Aorta (tissue), 5 donors: Measurements from ENCODE around the gene MBIP. TPM values are rescaled to one million over a fixed set of nuclear protein-coding genes. Genes with fewer than 3 reads are reported as not detected.

Experiments
- ATAC-seq: fragments of 200-7000 bp; cut with Tn5 transposase; one replicate; pipeline ENCODE4 v1.9.1; 2022; ENCODE audit warnings: moderate library complexity; ENCODE audit not compliant: low FRiP score
- DNase-seq, 2 donors: peaks; one replicate each; pipeline ENCODE4 v3.0.0-alpha.2; 2020
- H3K27ac ChIP-seq, 2 donors: one replicate each; pipeline ENCODE4 v1.5.1; 2013; ENCODE audit warnings: low read length in 2 of 2, mild to moderate bottlenecking in 2 of 2, moderate library complexity in 2 of 2, control low read depth in 1 of 2, inconsistent platforms in 1 of 2, low read depth in 1 of 2
- H3K27me3 ChIP-seq, 2 donors: one replicate each; pipeline ENCODE4 v1.6.1; 2013; ENCODE audit warnings: control low read depth in 1 of 2, low read length in 1 of 2, mild to moderate bottlenecking in 1 of 2, moderate library complexity in 1 of 2; ENCODE audit not compliant: insufficient read depth in 2 of 2, control insufficient read depth in 1 of 2
- H3K36me3 ChIP-seq, 2 donors: one replicate each; pipeline ENCODE4 v1.6.1; 2013; ENCODE audit warnings: control low read depth in 1 of 2, low read length in 1 of 2, mild to moderate bottlenecking in 1 of 2; ENCODE audit not compliant: insufficient read depth in 2 of 2, control insufficient read depth in 1 of 2
- H3K4me1 ChIP-seq, 2 donors: one replicate each; pipeline ENCODE4 v1.6.1; 2013; ENCODE audit warnings: low read length in 2 of 2, control low read depth in 1 of 2, mild to moderate bottlenecking in 1 of 2, moderate library complexity in 1 of 2; ENCODE audit not compliant: insufficient read depth in 2 of 2, control insufficient read depth in 1 of 2
- H3K4me3 ChIP-seq, 2 donors: one replicate each; pipeline ENCODE4 v1.5.1; 2013; ENCODE audit warnings: low read length in 2 of 2, control low read depth in 1 of 2, mild to moderate bottlenecking in 1 of 2
- H3K9me3 ChIP-seq: one replicate; pipeline ENCODE4 v1.6.1; 2013; ENCODE audit warnings: mild to moderate bottlenecking, low read length; ENCODE audit not compliant: control insufficient read depth
- whole genome bisulfite sequencing, 2 donors: extraction: QIAGEN DNeasy Blood & Tissue Kit; methylation state at CpG; one replicate each; pipeline ENCODE4 v1.1.7; 2013; 5-methylcytosine and 5-hydroxymethylcytosine counted together
- intact Hi-C, 2 donors: fragments of 100-400 bp; cut with DNase I; formaldehyde crosslinking; loops; one replicate each; pipeline versions ENCODE4 v1.14.2 to v1.15.0; 2022
- polyA plus RNA-seq, 2 donors: library from polyadenylated mRNA; stranded (reverse); fragments of 200-250 nt; gene quantifications; one replicate each; pipeline ENCODE4 v1.2.3, GENCODE V29; 2013
- total RNA-seq, 2 donors: library from RNA; stranded (reverse); fragmentation: NEBNext Ultra II Directional; extraction: Animal tissue kit (Norgen Biotek cat#: 25700); gene quantifications; one replicate each; pipeline ENCODE4 v1.2.1, GENCODE V29; 2021
- donor health status: healthy with polysubstance abuse.
- donor health status: Bipolar disorder and iron deficiency.
- donor health status: DM: no; HTN: no; CAD: no.
- donor health status: DM: no; HTN: no; CAD: no.
- donor health status: DM: yes; HTN: yes; CAD: no.

MBIP gene
- total and polyA plus RNA-seq, 4 donors, result 18.9 to 24.6 (median 21.2) TPM

DNA sequence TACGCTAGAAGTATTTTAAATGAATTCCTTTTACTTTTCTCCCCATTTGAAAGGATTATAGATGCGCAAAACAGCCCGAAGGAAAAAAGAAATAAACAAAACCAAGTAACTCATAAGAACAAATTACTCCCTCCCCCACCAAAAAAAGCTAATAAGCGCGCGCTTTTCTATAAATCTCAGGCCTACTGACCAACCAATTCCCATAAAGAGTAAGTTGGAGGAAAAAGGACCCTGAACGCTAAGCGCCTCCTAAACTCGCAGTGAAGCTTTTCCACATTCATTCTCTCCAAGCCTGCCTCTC, 588 bp downstream of the MBIP start:
- Histone ChIP-seq H3K36me3 (no peaks in the 10 kb centered on the region), H3K4me3 (peak overlapping the region; percentile 65 to 87), H3K9me3 (no peaks in the 10 kb centered on the region), H3K4me1 (no peaks in the 10 kb centered on the region), H3K27me3 (no peaks in the 10 kb centered on the region), H3K27ac (peak overlapping the region in 1 of 2 donors; percentile 70)
- DNase-seq (no peak), ATAC-seq (no peak)
- intact Hi-C loops, result loop anchor here in 1 of 2 donors (5.0 kb wide), 1 partner anchor 67 kb away; no protein-coding TSS in a partner anchor
- 0 to 1% methylated on average over 9 of the region's 9 CpGs for WGBS, 2 donors

DNA sequence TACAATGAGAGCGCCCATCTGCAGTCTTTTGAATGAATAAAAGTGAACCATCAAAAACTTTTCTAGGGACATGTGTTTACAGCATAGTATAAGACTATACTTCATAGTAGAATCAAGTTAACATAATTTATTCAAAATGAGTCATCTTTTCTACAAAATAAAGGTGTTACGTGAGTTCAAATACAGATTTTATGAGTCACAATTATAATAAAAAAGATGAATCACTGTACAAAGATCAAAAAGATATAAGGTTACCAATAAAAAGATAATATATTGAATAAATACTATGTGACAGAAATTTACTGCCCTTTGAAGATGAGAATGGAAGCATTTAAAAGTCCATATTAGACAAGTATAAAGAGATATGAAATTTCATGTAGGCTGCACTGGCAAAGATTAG, 2.8 kb downstream of the MBIP start:
- intact Hi-C loops, result no loop called here
- no peaks in the 10 kb centered on the region for H3K27me3 ChIP-seq
- no peak for ATAC-seq
- WGBS, 2 donors, result 76 to 86% methylated on average over 2 of the region's 2 CpGs
- no peaks in the 10 kb centered on the region for H3K9me3 ChIP-seq
- H3K4me1 ChIP-seq, result no peaks in the 10 kb centered on the region
- no peak overlapping the region for H3K4me3 ChIP-seq
- DNase-seq, result no peak
- H3K36me3 ChIP-seq, result no peaks in the 10 kb centered on the region
- H3K27ac ChIP-seq, result no peak overlapping the region

DNA sequence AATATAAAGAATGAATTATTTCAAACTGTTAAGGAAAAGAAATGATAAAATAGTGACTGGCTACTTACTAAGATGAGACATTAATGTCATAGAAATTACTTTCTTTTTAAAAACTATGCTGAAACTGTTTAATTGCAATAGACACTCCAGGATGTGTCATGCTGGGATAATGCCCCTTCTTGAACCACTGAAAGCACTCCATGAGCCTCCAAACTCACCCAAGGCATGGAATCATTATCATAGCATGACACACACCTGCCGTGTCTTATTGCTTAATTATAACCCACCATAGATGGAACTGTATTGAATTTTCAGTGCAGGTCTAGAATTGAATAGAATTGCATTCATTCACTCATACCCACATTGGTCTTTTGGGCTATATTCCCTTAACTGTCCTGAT, 4.3 kb downstream of the MBIP start:
- intact Hi-C loops, result no loop called here
- H3K27me3 ChIP-seq, result no peaks in the 10 kb centered on the region
- no peaks in the 10 kb centered on the region for H3K9me3 ChIP-seq
- WGBS, 2 donors, result 78 to 86% methylated on average over 1 of the region's 1 CpG
- H3K4me3 ChIP-seq, result no peak overlapping the region
- DNase-seq (no peak), ATAC-seq (no peak)
- no peak overlapping the region for H3K27ac ChIP-seq
- H3K36me3 ChIP-seq, result peaks cover 0 to 2% of the 10 kb centered on the region in 2 donors
- H3K4me1 ChIP-seq, result no peaks in the 10 kb centered on the region

DNA sequence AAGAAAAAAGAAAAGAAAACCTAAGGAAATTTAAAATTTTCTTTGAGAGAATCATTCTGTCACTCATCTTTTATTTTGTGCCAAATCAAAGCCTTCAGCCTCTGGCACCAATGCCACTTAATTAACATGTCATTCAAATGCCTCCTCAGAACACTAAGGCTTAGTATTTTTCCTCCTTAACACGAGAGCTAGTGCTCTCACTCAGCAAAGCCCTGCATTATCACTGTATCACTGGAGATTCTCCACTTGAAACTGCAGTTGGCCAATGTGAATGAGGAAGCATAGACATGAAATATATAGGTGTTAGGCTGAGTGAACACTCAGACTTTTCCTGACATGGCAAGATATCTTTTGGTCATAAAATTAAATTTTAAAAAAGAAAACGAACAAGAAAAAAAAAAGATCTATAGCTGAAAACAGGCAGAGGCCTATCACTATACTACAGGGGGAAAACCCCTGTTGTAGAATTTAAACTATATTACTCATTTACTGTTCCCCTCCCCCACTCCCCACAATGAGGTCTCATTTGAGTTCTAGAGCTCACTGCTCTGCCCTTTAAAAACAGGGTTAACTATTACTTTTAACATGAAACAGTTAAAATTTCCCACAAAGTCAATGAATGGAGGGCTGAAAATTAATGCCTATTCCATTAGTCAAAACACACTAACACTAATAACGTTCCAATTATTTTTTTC, 5.1 kb downstream of the MBIP start:
- H3K4me1 ChIP-seq, result no peaks in the 10 kb centered on the region
- H3K4me3 ChIP-seq, result no peak overlapping the region
- no peak for ATAC-seq
- H3K9me3 ChIP-seq, result no peaks in the 10 kb centered on the region
- DNase-seq, result no peak
- intact Hi-C loops, result no loop called here
- 66 to 70% methylated on average over 3 of the region's 3 CpGs for whole genome bisulfite sequencing, 2 donors
- H3K36me3 ChIP-seq, result peaks cover 0 to 8% of the 10 kb centered on the region in 2 donors
- no peak overlapping the region for H3K27ac ChIP-seq
- H3K27me3 ChIP-seq, result no peaks in the 10 kb centered on the region

DNA sequence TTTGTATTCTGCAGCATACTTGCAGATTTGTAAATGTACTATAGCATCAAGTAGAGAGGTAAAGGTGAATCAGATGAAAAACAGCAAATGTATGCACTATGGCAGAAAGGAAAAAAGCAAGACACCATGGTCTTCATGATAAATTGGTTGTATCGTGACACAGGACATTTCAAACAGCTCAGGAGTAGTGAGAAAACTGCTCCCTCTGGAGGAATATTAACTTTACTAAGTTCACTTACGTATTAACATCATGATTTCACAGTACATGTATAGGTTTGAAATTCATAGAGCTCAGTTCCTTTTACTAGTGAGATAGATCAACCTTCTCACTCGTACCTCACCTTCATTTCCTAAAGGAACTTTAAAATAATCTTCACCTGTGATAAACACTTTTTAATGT, 6.5 kb downstream of the MBIP start:
- Histone ChIP-seq H3K27me3 (no peaks in the 10 kb centered on the region), H3K9me3 (no peaks in the 10 kb centered on the region), H3K4me1 (no peaks in the 10 kb centered on the region), H3K27ac (no peak overlapping the region), H3K36me3 (peaks cover 0 to 12% of the 10 kb centered on the region in 2 donors), H3K4me3 (no peak overlapping the region)
- no peak for DNase-seq
- WGBS, 2 donors, result 76 to 89% methylated on average over 3 of the region's 3 CpGs
- intact Hi-C loops, result no loop called here
- no peak for ATAC-seq

DNA sequence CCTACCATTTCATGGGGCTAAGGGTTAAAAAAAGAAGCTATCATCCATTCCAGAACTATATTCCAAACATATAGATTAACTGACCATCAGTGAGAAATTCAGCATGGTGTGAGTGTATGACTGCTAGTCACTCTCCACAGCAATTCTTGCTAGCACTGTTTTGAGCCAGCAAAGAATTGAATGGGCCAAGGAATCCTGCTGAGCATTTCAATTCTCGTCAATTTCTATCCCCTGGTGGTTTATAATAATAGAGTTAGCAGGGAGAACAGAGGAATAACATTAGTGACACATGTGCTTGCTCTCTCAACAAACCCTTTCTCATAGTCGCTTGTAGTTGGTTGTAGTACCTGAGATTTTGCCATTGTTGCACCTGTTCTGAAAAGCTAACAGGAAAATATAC, 7.2 kb downstream of the MBIP start:
- H3K4me3 ChIP-seq, result no peak overlapping the region
- no peaks in the 10 kb centered on the region for H3K4me1 ChIP-seq
- 72 to 85% methylated on average over 2 of the region's 2 CpGs for WGBS, 2 donors
- peaks cover 0 to 12% of the 10 kb centered on the region in 2 donors for H3K36me3 ChIP-seq
- no peak for ATAC-seq
- no peak for DNase-seq
- no peak overlapping the region for H3K27ac ChIP-seq
- H3K9me3 ChIP-seq, result no peaks in the 10 kb centered on the region
- intact Hi-C loops, result no loop called here
- no peaks in the 10 kb centered on the region for H3K27me3 ChIP-seq

DNA sequence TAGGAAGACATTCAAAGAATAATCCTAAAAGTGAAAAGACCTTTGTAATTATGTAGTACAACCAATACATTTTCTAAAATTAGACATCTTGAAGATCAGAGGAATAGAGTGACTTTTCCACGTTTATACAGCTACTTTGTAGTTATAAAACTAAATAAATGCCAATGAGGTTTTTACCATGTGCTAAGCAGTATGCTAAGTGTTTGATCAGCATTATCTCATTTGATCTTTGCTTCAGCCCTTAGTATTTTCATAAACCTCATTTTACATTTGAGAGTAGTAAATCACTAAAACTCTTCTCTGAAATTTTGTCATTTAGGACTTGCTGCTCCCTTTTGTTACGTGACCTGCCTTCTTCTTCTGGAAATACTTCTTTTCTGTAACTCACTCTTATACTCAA, 13.6 kb downstream of the MBIP start:
- 86% methylated on average over 2 of the region's 2 CpGs for WGBS, 2 donors
- no peaks in the 10 kb centered on the region for H3K27me3 ChIP-seq
- no peaks in the 10 kb centered on the region for H3K4me1 ChIP-seq
- intact Hi-C loops, result no loop called here
- peaks cover 3 to 15% of the 10 kb centered on the region in 2 donors for H3K36me3 ChIP-seq
- no peak for ATAC-seq
- no peak for DNase-seq
- no peak overlapping the region for H3K4me3 ChIP-seq
- H3K9me3 ChIP-seq, result no peaks in the 10 kb centered on the region
- no peak overlapping the region for H3K27ac ChIP-seq

DNA sequence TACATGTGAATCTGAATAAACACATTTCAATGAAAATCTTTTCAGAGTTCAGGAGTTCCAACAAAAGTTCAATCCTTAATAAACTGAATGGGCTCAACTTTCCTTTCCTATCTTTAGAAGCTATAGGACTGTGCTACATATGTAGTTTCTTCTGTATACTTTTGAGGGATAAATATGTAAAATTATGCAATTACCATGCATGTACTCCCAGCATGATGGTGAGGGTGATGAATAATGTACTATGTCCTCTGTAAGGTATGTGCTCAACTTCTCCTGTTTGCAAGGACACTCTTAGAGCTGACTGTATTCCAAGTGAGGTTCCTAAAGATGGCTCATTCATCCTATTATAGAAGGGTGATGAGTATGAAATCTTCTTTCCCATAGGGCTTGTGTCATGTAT, 15.5 kb downstream of the MBIP start:
- Histone ChIP-seq H3K4me3 (no peak overlapping the region), H3K4me1 (peaks cover 0 to 2% of the 10 kb centered on the region in 2 donors), H3K27ac (no peak overlapping the region), H3K9me3 (no peaks in the 10 kb centered on the region), H3K36me3 (peaks cover 3 to 5% of the 10 kb centered on the region in 2 donors), H3K27me3 (no peaks in the 10 kb centered on the region)
- intact Hi-C loops, result no loop called here
- DNase-seq (no peak), ATAC-seq (no peak)

DNA sequence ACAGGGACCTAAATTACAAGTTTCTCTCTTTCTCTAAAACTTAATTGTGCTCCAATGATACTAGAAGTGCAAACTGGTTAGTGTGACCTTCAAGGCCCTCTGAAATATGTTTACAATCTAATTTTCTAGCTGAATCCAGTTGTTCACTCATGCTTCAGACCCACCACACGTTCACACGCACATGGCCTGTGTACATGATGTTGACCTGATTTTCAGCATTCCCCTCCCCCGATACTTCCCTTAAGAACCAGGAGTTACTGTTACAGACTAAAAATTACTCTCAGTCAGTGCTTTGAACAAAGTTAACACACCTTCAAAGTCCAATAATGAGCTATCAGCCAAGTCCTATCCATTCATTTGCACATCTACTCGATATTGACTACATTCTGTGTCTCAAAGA, 16.5 kb downstream of the MBIP start:
- intact Hi-C loops, result no loop called here
- ATAC-seq, result no peak
- no peak overlapping the region for H3K27ac ChIP-seq
- DNase-seq, result no peak
- H3K36me3 ChIP-seq, result peaks cover 3% of the 10 kb centered on the region in 2 donors
- H3K4me3 ChIP-seq, result no peak overlapping the region
- peaks cover 0 to 2% of the 10 kb centered on the region in 2 donors for H3K4me1 ChIP-seq
- H3K27me3 ChIP-seq, result no peaks in the 10 kb centered on the region
- no peaks in the 10 kb centered on the region for H3K9me3 ChIP-seq
- WGBS, 2 donors, result 60 to 67% methylated on average over 4 of the region's 4 CpGs
